ENCODE results near the gene PLXNB2. TPM values are rescaled to one million over a fixed set of nuclear protein-coding genes. Genes with fewer than 3 reads are reported as not detected.

PLXNB2 gene
- total and polyA plus RNA-seq, 2 of the 4 experiments (the other 2 are of a cell fraction) = 73.1 to 202 TPM

- no peak overlapping the region for H3K4ac ChIP-seq (ENCODE audit: low read depth, low read length)
- no peak overlapping the region for H4K8ac ChIP-seq (ENCODE audit: low read depth in 2 of 2, low read length in 2 of 2)
- TF ChIP-seq ELK1 (IDR thresholded peaks at IDR 0.05; ENCODE audit: borderline replicate concordance, low read depth, low read length) (no peak), CEBPB (IDR thresholded peaks at IDR 0.05; ENCODE audit: low read depth, low read length) (no peak), RFX5 (IDR thresholded peaks at IDR 0.05; ENCODE audit: low read depth, low read length) (no peak), CHD1 (IDR thresholded peaks at IDR 0.05; ENCODE audit: low read depth, low read length) (no peak)
- peaks cover 88% of the 10 kb centered on the region for H4K20me1 ChIP-seq (ENCODE audit: insufficient read depth, low read length)
- no peak overlapping the region for H4K5ac ChIP-seq (ENCODE audit: low read depth, low read length)
- H2AFZ ChIP-seq (replicated peaks; ENCODE audit: low read length, poor library complexity) = no peak overlapping the region
- peaks cover 13% of the 10 kb centered on the region for H3K36me3 ChIP-seq (ENCODE audit: control insufficient read depth, insufficient read depth, low read length)
- ATAC-seq (ENCODE audit: low read depth) (no peak), DNase-seq (no peak)
- no peak overlapping the region for H3K14ac ChIP-seq (replicated peaks; ENCODE audit: low read depth, low read length)
- dilution Hi-C loops (cut with HindIII; ENCODE audit: low sequenced_read_pairs, unreplicated experiment) = no loop called here
- no peak overlapping the region for H2AK5ac ChIP-seq (ENCODE audit: low read depth, low read length)
- no peaks in the 10 kb centered on the region for H3K9me3 ChIP-seq (ENCODE audit: control insufficient read depth, insufficient read depth, low read length)
- no peak overlapping the region for H4K91ac ChIP-seq (ENCODE audit: insufficient read depth, low read depth, low read length)
- in situ Hi-C loops (cut with MboI; ENCODE audit: low sequenced_read_pairs) = no loop called here
- ChIA-PET POLR2A (ENCODE audit: unreplicated experiment) (no interaction called here), CTCF (no interaction called here)
- intact Hi-C loops (cut with micrococcal nuclease) = no loop called here
- H3K18ac ChIP-seq (ENCODE audit: low read depth, low read length) = no peak overlapping the region
- no peak overlapping the region for H3K4me3 ChIP-seq (ENCODE audit: insufficient read depth, low read depth, low read length)
- no peak overlapping the region for H2BK5ac ChIP-seq (ENCODE audit: low read depth, low read length, poor library complexity, severe bottlenecking)
- H3K27me3 ChIP-seq (ENCODE audit: control insufficient read depth, insufficient read depth, low read length) = no peaks in the 10 kb centered on the region
- H3K27ac ChIP-seq (ENCODE audit: insufficient read depth, low read length) = no peak overlapping the region
- H3K56ac ChIP-seq (ENCODE audit: extremely low read depth, insufficient read depth, low read length) = no peak overlapping the region
- H3K9ac ChIP-seq (ENCODE audit: low read depth, low read length) = no peak overlapping the region
- no peak overlapping the region for H2BK15ac ChIP-seq (ENCODE audit: low read depth, low read length)
- no peak overlapping the region for H3K4me2 ChIP-seq (ENCODE audit: low read depth, low read length)
- peaks cover 7% of the 10 kb centered on the region for H3K9me1 ChIP-seq (ENCODE audit: insufficient read depth, low read length)
- H3K23ac ChIP-seq (ENCODE audit: low read depth, low read length) = no peak overlapping the region; the same call in 1 of the 2 replicates
- H3K79me1 ChIP-seq (ENCODE audit: low read depth in 1 of 2, low read length in 2 of 2) = peaks cover 4 to 52% of the 10 kb centered on the region in 2 experiments; a peak in 3 of 4 replicates
- 100% methylated on average over 2 of the region's 4 CpGs; no CpG with 5 or more reads in 1 of the 2 experiments for WGBS, 2 experiments (ENCODE audit: extremely low coverage in 2 of 2, insufficient read length in 1 of 2)
- no peak overlapping the region for H2BK20ac ChIP-seq (ENCODE audit: low read depth, low read length)
- peaks cover 63% of the 10 kb centered on the region for H3K4me1 ChIP-seq (ENCODE audit: control insufficient read depth, insufficient read depth, low read length)
- H2AK9ac ChIP-seq (replicated peaks; ENCODE audit: low read depth, low read length, poor library complexity) = no peak overlapping the region
- no TSS peak for BruUV-seq (replicated peaks)
- H2BK120ac ChIP-seq (ENCODE audit: low read depth, low read length) = no peak overlapping the region
These were observed 9.2 kb downstream of the PLXNB2 start for GRCh38 chr22:50298266-50298637.
